ENCODE data around the gene NEK1. TPM values are rescaled to one million over a fixed set of nuclear protein-coding genes. Genes with fewer than 3 reads are reported as not detected.

The NEK1 gene
- total and polyA plus RNA-seq, 2 of the 8 experiments (the other 6 are each of a cell fraction or from before 2014, with no cell fraction given), result 3.9 to 11.7 TPM

DNA sequence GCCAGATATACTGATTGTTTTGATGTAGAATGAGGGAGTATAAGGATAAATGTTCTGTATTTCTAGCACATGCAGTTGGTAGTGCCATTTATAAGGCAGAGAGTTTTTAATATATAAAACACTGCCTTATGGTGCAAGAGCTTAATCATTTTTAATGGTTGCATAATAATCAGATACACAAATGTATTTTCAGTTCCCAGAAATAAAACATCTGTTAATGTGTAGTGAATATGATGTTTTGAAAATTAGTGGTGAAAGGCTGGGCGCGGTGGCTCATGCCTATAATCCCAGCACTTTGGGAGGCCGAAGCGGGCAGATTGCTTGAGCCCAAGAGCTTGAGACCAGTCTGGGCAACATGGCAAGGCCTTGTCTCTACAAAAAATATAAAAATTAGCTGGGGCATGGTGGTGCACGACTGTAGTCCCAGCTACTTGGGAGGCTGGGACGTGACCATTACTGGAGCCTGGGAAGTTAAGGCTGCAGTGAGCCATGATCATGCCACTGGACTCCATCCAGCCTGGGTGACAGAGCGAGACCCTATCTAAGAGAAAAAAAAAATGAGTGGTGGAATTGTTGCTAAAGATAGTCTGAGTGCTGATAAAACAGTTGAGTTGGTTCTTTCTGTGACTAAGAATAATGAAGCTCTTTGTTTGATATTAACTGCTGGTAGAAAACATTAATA lies 37.3 kb upstream of the NEK1 start (continued):
- TF ChIP-seq ATF2 (IDR thresholded peaks at IDR 0.05; ENCODE audit: low read length), result no peak
- TF ChIP-seq YY1 (IDR thresholded peaks at IDR 0.05; ENCODE audit: low read depth, low read length), result no peak
- no peak for TF ChIP-seq CREB1 (IDR thresholded peaks at IDR 0.05)
- no peak for TF ChIP-seq EGR1 (IDR thresholded peaks at IDR 0.05; ENCODE audit: borderline replicate concordance, low read depth, low read length)
- TF ChIP-seq POLR2AphosphoS5 (IDR thresholded peaks at IDR 0.05; ENCODE audit: low read depth, low read length), result no peak
- no peak for TF ChIP-seq SP4 (IDR thresholded peaks at IDR 0.05; ENCODE audit: low read length)
- TF ChIP-seq EP300 (IDR thresholded peaks at IDR 0.05; ENCODE audit: borderline replicate concordance in 1 of 2, low read depth in 2 of 2, low read length in 2 of 2), result no peak
- no peak for TF ChIP-seq BRCA1 (IDR thresholded peaks at IDR 0.05; ENCODE audit: low read depth, low read length)
